Muscle layer of colon (tissue), 2 donors: Measurements from ENCODE around the gene TCF7.

Experiments used
- H3K27ac ChIP-seq: one replicate; pipeline ENCODE4 v1.7.0; 2013; ENCODE audit warnings: low read depth, mild to moderate bottlenecking, low read length, moderate library complexity
- H3K27me3 ChIP-seq, 2 donors: one replicate each; pipeline ENCODE4 v1.7.0; 2013; ENCODE audit warnings: low read length in 2 of 2, mild to moderate bottlenecking in 2 of 2; ENCODE audit not compliant: insufficient read depth in 2 of 2, control insufficient read depth in 1 of 2
- H3K36me3 ChIP-seq: one replicate; pipeline ENCODE4 v1.7.0; 2013; ENCODE audit warnings: mild to moderate bottlenecking, low read length; ENCODE audit not compliant: insufficient read depth
- H3K4me1 ChIP-seq: one replicate; pipeline ENCODE4 v1.7.0; 2013; ENCODE audit warnings: mild to moderate bottlenecking, low read length; ENCODE audit not compliant: insufficient read depth
- H3K4me3 ChIP-seq, 2 donors: one replicate each; pipeline ENCODE4 v1.7.0; 2013; ENCODE audit warnings: low read length in 2 of 2, low read depth in 1 of 2, mild to moderate bottlenecking in 1 of 2, moderate library complexity in 1 of 2
- H3K9ac ChIP-seq: one replicate; pipeline ENCODE4 v1.7.0; 2013; ENCODE audit warnings: low read length
- H3K9me3 ChIP-seq: one replicate; pipeline ENCODE4 v1.7.0; 2013; ENCODE audit warnings: mild to moderate bottlenecking, low read length
- donor health status: abdominal sarcoma.
- donor health status: Adenocarcinoma of cecum.

The TCF7 gene

DNA sequence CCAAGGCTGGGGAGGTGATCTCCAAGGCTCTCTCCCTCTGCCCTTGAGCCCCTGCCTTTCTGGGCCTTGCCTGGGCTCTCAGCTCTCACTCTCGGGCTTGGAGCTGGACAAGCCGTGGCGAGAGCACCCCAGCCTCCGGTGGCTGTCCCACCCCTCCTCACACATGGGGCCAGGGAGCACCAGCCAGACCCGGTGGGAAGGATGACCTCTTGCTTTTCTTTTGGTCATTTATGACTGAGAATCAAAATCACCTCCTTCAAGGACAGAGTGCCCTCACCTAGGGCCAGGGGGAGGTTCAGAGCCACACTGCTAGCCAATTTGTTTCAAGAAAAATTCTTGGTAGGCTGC is 14.1 kb downstream of the TCF7 start:
- H3K9me3 ChIP-seq, result no peaks in the 10 kb centered on the region
- H3K4me1 ChIP-seq, result peaks cover 12% of the 10 kb centered on the region
- H3K27me3 ChIP-seq, result no peaks in the 10 kb centered on the region
- no peak overlapping the region for H3K27ac ChIP-seq
- H3K9ac ChIP-seq, result no peak overlapping the region
- no peak overlapping the region for H3K4me3 ChIP-seq
- peaks cover 12% of the 10 kb centered on the region for H3K36me3 ChIP-seq

DNA sequence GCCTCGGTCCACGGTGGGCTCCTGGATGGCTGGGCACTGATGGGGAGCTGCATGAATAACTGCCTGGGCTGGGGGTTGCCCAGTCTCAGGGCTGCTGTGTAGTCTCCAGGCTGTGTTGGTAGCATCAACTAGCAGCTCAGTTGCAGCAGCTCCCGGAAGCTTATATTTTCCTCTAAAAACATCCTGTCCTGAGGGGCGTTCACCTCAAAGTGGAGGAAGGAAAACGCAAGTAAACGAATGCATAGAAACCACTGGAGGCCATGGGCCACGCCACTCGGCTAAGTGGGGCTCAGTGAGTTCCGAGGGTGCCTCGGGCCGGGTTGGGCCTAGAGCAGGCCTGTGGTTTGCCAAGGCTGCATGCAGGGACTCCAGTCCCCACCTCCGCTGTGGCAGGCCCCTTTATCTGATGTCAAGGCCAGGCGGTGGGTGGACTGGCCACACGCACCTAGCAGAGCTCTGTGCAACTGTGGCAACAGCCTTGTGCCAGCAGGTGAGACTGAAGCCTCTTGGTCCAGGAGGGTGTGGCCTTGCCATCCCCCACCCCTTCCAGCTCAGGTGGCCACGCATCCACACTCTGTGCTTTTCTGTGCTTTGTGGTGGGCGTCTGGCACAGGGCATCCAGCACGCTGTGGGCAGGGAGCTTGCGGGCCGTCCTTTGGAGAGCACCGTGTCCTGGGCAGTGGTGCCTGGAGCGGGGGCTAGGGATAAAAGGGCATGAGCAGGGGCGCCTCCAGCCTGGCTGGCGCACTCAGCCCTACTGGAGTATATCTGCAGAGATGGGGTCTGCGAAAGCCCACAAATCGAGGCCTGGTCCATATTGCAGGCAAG is 15.1 kb downstream of the TCF7 start:
- no peaks in the 10 kb centered on the region for H3K27me3 ChIP-seq
- H3K9me3 ChIP-seq, result no peaks in the 10 kb centered on the region
- H3K4me3 ChIP-seq, result no peak overlapping the region
- H3K36me3 ChIP-seq, result peaks cover 20% of the 10 kb centered on the region
- H3K9ac ChIP-seq, result no peak overlapping the region
- no peak overlapping the region for H3K27ac ChIP-seq
- H3K4me1 ChIP-seq, result peaks cover 12% of the 10 kb centered on the region

DNA sequence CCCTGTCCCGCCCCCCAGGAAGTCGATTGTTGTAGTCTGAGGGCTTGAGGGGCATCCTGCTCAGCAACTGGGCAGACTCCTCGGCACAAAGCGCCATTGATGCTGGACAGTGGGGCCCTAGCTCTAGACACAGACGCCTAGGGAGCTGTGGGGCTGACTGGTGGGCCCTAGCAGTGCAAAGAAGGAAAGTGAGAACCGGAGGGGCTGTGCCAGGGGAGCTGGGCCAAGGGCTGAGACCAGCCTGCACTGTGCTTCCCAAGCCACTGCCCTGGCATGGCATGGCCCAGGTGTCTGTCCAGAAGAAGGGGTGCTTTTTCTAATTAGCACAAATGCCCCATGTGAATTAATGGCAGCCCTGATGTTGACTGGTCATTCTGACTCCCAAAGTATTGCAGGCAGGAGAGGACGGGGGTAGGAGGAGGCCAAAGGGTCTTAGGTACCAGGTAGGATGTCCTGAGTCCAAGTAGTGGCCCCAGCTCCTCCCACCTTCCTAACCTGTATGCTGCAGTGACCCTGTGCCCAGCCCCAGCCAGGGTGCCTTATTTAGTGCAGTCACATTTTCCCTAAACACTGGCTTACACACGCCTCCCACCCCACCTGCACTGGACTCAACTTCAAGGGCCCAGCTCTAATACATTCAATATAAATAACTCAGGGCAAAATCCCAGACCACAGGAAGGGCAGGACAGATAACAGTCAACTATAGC is 15.9 kb downstream of the TCF7 start:
- H3K9ac ChIP-seq, result no peak overlapping the region
- H3K4me1 ChIP-seq, result peaks cover 4% of the 10 kb centered on the region
- H3K27me3 ChIP-seq, result no peaks in the 10 kb centered on the region
- no peak overlapping the region for H3K27ac ChIP-seq
- H3K4me3 ChIP-seq, result no peak overlapping the region
- peaks cover 24% of the 10 kb centered on the region for H3K36me3 ChIP-seq
- H3K9me3 ChIP-seq, result no peaks in the 10 kb centered on the region

DNA sequence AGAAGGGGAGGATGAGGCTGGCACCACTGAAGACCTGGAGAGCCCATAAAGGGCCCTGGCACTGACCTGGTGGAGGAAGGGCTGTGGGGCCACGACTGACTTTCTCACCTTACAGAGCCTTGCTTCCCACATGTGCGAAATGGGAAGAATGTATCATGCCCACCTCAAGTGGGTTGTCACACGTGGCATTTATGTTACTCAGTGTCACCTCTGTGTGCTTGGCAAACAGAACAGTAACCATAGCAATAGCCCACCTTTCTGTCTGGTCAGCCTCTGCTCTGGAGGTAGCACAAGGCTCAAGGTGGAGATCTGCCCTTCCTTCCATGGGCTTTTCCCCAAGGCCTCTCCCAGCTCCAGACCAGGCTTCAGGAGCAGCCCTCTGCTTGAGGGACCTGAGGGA is 16.7 kb downstream of the TCF7 start:
- Histone ChIP-seq H3K4me3 (no peak overlapping the region), H3K4me1 (no peaks in the 10 kb centered on the region), H3K9me3 (no peaks in the 10 kb centered on the region), H3K27ac (no peak overlapping the region), H3K27me3 (no peaks in the 10 kb centered on the region), H3K36me3 (peaks cover 32% of the 10 kb centered on the region), H3K9ac (no peak overlapping the region)

DNA sequence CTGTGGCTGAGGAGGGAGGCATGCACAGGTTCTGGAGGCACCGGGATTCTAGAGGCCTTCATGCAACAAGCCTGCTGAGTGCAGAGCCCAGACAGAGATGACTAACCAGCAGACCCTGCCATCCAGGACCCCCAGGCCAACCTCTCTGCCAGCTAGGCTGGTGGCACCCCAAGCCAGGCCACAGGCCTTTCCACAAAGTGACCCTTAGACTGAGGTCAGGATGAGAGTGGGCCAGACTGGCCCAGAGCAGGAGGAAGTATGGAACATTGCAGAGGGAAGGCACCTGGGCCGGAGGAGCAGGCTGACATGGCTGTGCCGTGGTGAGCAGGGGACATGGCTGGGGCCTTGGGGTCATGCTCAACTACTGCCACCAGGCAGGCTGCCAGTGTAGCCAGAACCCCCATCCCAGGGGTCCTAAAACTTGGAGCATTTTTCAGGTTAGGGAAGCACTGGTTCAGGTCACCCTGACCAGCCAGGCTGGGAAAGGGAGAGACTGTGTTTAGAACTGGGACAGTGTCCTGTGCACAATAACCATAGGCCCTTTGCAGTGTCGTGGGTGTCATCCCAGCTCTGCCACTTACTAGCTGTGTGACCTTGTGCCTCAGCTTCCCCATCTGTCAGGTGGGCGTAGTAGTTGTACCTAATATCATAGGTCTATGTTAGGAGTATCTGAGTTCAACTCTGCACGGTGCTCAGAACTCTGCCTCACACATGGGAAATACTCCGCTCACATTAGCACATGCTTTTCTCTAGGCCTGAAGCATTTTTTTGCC is 17.3 kb downstream of the TCF7 start:
- H3K9me3 ChIP-seq, result no peaks in the 10 kb centered on the region
- peaks cover 34% of the 10 kb centered on the region for H3K36me3 ChIP-seq
- H3K4me3 ChIP-seq, result no peak overlapping the region
- no peak overlapping the region for H3K9ac ChIP-seq
- no peaks in the 10 kb centered on the region for H3K27me3 ChIP-seq
- no peak overlapping the region for H3K27ac ChIP-seq
- H3K4me1 ChIP-seq, result no peaks in the 10 kb centered on the region

DNA sequence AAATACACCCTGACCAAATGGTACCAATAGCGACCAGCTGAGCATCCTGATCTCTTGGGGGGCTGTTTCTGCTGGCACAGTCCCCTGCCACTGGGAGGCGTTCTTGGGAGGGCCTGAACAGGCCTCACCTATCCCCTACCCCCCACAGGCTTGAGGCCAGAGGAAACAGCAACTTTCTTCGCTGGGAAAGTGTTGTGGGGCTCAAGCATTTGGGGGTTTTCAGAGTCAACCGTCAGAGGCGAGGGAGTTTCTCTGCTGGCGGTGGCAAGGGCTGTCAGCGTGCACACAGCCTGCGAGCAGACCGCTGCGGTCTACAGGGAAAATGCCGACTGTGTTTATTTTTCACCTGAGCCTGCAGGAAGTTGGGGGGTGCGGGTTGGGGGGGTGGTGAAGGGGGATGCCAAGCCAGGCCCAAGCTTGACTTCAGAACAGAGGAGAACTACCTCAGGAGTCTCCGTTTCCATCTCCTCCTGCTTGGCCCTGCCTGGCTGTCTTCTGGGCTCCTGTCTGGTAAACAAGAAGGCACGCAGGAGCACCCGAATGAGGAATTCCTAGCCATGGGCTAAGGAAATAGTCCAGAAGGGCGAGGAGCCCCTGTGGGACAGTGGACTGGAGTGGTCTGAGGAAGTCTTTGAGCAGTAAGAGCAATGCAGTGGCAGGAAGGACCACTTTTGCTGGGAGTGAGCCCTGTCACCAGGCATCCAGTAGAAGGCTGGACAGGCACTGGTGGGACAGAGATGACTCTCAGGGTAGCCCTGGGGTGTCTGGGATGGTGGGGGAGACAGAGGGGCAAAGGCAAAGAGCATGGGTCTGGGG is 18.1 kb downstream of the TCF7 start:
- Histone ChIP-seq H3K27me3 (no peaks in the 10 kb centered on the region), H3K27ac (no peak overlapping the region), H3K36me3 (peaks cover 34% of the 10 kb centered on the region), H3K9ac (no peak overlapping the region), H3K9me3 (no peaks in the 10 kb centered on the region), H3K4me3 (no peak overlapping the region), H3K4me1 (no peaks in the 10 kb centered on the region)

DNA sequence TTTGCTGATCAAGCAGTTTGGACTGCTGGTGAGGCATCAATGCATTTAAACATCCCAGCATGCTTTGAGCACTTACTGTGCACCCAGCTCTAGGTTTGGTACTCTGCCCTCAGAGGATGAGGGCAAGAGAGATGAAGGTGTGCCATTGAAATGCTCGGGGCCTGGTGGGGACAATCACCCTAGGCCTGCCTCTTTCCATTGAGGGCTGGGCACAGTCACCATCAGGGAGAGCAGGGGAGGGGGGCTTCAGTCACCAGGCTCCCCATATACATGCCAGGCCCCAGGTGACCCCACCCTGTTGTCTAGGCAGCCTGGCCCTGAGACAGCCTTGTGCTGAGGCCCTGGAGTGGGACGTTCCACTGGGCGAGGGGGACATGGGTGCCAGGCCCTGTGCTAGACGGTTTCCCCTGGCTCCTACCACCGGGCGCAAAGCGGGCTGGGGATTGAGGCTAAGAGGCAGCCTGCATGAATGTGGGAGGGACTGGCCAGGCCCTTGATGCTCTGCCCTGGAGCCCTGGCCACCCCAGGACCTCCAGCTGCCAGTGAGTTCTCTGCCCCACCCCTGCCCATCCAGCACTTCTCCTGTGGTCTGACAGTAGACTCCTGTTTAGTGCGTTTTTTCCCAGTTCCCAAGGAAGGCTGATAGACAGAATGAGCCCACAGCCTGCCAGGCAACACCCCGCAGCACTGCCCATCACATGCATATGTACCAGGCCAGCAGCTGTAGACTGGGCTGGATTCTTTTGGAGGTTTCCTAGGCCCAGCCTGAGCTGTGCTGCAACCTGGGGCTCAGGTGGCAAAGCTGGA is 18.9 kb downstream of the TCF7 start:
- Histone ChIP-seq H3K36me3 (peaks cover 34% of the 10 kb centered on the region), H3K27ac (no peak overlapping the region)

DNA sequence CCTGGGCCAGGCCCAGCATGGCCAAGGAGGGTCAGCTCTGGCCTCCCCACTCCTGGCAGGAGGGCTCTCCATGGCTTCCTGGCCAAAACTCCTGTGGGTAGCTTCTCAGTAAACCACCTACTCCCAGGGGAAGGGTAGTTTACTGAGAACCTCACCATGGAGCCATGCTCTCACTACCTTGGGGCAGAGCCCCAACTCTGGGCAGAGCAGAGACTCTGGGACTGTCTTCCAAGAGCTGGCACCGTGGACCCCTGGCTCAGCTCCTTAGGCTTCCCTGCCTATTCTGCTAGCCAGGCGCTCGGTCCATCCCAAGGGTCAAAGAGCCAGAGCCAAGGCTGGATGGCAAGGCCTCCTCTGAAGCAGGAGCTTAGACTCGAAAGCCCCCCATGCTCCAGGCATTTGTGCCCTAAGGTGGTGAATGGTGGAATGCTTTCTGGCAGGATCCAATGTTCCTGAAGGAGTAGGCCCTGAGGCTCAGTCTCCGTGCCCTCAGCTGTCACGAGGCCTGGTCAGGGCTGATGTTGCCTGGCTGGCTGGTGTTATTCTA is 19.6 kb downstream of the TCF7 start:
- peaks cover 29% of the 10 kb centered on the region for H3K36me3 ChIP-seq
- H3K4me3 ChIP-seq, result no peak overlapping the region
- no peak overlapping the region for H3K9ac ChIP-seq
- H3K9me3 ChIP-seq, result no peaks in the 10 kb centered on the region
- H3K4me1 ChIP-seq, result no peaks in the 10 kb centered on the region
- H3K27ac ChIP-seq, result no peak overlapping the region
- no peaks in the 10 kb centered on the region for H3K27me3 ChIP-seq

More for the DNA sequence above, 18.9 kb downstream of the TCF7 start:
- Histone ChIP-seq H3K4me1 (no peaks in the 10 kb centered on the region), H3K27me3 (no peaks in the 10 kb centered on the region), H3K9ac (no peak overlapping the region), H3K4me3 (no peak overlapping the region), H3K9me3 (no peaks in the 10 kb centered on the region)

DNA sequence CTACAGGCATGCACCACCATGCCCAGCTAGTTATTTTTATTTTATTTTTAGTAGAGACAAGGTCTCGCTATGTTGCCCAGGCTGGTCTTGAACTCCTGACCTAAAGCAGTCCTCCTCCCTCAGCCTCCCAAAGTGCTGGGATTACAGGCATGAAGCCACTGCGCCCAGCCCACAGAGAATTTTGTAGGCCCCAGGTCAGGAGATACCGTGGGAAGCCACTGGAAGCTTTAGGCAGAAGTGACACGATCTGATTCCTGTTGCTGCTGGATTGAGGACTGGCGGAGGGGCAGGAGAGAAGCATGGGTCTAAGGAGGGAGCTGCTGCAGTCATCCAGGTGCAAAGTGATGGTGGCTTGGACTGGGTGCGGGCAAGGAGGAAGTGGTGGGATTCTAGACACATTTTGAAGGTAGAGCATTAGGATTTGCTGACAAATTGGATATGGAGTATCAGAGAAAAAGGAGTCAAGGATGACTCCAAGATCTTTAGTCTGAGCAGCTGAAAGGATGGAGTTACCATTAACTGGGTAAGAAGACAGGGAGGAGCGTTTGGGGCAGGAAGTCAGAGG is 20.7 kb downstream of the TCF7 start:
- H3K4me1 ChIP-seq, result no peaks in the 10 kb centered on the region
- peaks cover 22% of the 10 kb centered on the region for H3K36me3 ChIP-seq
- H3K27me3 ChIP-seq, result no peaks in the 10 kb centered on the region
- H3K9ac ChIP-seq, result no peak overlapping the region
- no peak overlapping the region for H3K4me3 ChIP-seq
- no peak overlapping the region for H3K27ac ChIP-seq
- no peaks in the 10 kb centered on the region for H3K9me3 ChIP-seq

DNA sequence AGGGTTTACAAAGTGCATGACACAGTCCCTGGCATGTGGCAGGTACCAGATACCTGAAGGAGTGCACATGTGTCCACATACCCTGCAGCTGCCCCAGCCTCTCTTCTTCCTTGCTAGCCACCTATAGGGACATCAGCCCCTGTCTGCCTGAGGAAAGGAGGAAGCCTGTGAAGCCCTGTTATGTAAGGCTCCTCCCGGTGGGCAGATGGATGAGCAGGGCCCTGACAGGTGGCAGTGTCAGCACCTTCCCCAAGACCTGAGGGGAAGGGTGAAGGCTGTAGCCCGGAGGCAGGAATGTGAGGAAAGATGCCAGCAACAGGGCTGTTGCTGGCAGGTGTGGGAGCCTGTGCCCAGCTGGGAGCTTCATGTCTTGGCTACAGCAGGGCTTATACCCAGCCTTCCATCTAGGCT is 21.7 kb downstream of the TCF7 start:
- H3K4me1 ChIP-seq, result no peaks in the 10 kb centered on the region
- H3K27ac ChIP-seq, result no peak overlapping the region
- H3K36me3 ChIP-seq, result peaks cover 28% of the 10 kb centered on the region
- no peak overlapping the region for H3K9ac ChIP-seq
- no peak overlapping the region for H3K4me3 ChIP-seq
- H3K9me3 ChIP-seq, result no peaks in the 10 kb centered on the region
- H3K27me3 ChIP-seq, result no peaks in the 10 kb centered on the region
